Kidney epithelial cell (primary cell): Measurements from ENCODE around the gene SNX11. TPM values are rescaled to one million over a fixed set of nuclear protein-coding genes. Genes with fewer than 3 reads are reported as not detected.

Source experiments
- DNase-seq: peaks from one replicate; pipeline ENCODE4 v3.0.0-alpha.2; 2010; ENCODE audit warnings: low read depth
- H3K27me3 ChIP-seq: 2 replicates; pipeline ENCODE4 v1.6.0; 2011; ENCODE audit warnings: low read length; ENCODE audit not compliant: control insufficient read depth, insufficient read depth
- H3K36me3 ChIP-seq: 2 replicates; pipeline ENCODE4 v1.5.1; 2011; ENCODE audit warnings: low read length; ENCODE audit not compliant: control insufficient read depth, insufficient read depth
- H3K4me3 ChIP-seq: 2 replicates; pipeline ENCODE4 v1.5.1; 2011; ENCODE audit warnings: low read depth, mild to moderate bottlenecking, control low read depth, low read length
- CTCF ChIP-seq: IDR thresholded peaks from 2 replicates; pipeline ENCODE4 v1.5.1; 2011; ENCODE audit warnings: mild to moderate bottlenecking, moderate library complexity, low read length, control low read depth, inconsistent platforms; ENCODE audit not compliant: insufficient read depth, poor library complexity, severe bottlenecking
- total RNA-seq: library from RNA; depleted of rRNA; stranded (reverse); fragments of >200 nt; gene quantifications from 2 replicates; pipeline ENCODE4 v1.2.3, GENCODE V29; 2015

Gene SNX11
- total RNA-seq, 1 donor from 2014 or later = 18.1 TPM

- TF ChIP-seq CTCF = no peak
- H3K27me3 ChIP-seq = peaks cover 7% of the 10 kb centered on the region
- no peak for DNase-seq
- no peaks in the 10 kb centered on the region for H3K36me3 ChIP-seq
- no peak overlapping the region for H3K4me3 ChIP-seq
These were observed 42.4 kb downstream of the SNX11 start for GRCh38 chr17:48149787-48150463.

DNA sequence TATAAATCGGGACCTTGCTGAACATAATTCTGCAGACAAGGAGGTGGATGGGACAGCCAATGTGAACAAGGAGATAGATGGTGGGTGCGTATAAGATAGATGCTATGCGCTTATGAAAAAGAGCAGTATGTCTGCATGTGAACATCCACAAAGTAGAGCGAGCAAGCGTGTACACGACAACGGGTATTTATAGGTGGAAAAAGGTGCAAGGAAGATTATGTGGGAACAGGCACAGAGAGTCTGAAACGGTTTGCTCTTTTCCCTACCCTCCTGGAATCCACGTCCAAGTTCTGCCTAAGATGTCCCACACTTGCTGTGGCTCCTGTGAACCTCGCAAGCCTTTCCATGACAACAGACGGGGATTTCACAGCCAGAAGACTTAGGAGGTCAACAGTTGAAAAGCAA lies 43.0 kb downstream of the SNX11 start:
- TF ChIP-seq CTCF = no peak
- no peaks in the 10 kb centered on the region for H3K36me3 ChIP-seq
- peaks cover 7% of the 10 kb centered on the region for H3K27me3 ChIP-seq
- no peak overlapping the region for H3K4me3 ChIP-seq
- DNase-seq = no peak

GRCh38 chr17:48151220-48151619 lies 43.7 kb downstream of the SNX11 start:
- TF ChIP-seq CTCF = no peak
- peaks cover 7% of the 10 kb centered on the region for H3K27me3 ChIP-seq
- H3K4me3 ChIP-seq = no peak overlapping the region
- DNase-seq = no peak
- no peaks in the 10 kb centered on the region for H3K36me3 ChIP-seq

GRCh38 chr17:48152289-48152688 lies 44.7 kb downstream of the SNX11 start:
- H3K36me3 ChIP-seq = no peaks in the 10 kb centered on the region
- TF ChIP-seq CTCF = no peak
- H3K27me3 ChIP-seq = peaks cover 7% of the 10 kb centered on the region
- DNase-seq = no peak
- no peak overlapping the region for H3K4me3 ChIP-seq

- Histone ChIP-seq H3K27me3 (peaks cover 7% of the 10 kb centered on the region), H3K36me3 (no peaks in the 10 kb centered on the region), H3K4me3 (no peak overlapping the region)
- TF ChIP-seq CTCF = peak; percentile 68
- no peak for DNase-seq
These were observed 46.3 kb downstream of the SNX11 start for GRCh38 chr17:48153691-48154358.
